ENCODE measurements around the gene TMEM131. TPM values are rescaled to one million over a fixed set of nuclear protein-coding genes. Genes with fewer than 3 reads are reported as not detected.

Gene TMEM131
- total RNA-seq, 4 donors from 2014 or later = 24.1 to 44.6 (median 34.4) TPM

DNA sequence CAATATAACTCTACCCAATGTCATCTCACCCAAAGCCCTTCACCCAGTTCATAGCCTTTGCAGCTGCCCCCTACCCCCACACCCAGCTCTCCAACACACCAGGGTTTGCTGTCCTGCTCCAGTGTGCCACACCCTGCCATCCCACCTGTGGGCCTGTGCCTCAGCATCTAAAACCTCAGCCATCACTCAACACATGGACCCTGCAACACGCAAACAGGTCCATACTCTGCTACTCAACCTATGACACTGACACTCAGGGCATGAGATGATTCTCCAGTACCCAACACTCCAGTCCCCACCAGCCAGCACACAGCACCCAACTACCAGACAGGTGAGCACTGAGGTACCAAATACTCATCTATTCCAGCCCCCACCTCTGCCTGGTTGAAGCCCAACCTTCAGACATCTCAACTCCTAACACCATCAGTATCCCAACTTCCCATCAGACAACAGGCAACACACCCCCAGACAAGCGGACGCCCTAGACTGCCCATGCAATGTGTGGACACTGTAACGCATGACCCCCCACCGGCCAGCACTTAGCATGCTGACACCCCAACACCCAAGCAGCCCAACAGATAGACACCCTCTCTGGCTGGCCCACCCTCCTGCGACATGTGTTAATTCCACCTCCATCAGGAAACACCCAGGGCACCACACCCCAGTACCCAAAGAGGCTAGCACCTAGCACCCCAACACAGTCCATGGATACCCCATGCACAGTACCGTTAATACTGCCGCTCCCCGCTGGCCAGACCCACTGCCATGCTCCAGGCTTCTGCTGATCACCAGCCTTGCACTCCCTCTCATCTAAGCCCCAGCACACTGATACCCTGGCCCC lies 257.3 kb downstream of the TMEM131 start:
- ATAC-seq (ENCODE audit: low FRiP score) = no peak
- TF ChIP-seq, protein P1, sequence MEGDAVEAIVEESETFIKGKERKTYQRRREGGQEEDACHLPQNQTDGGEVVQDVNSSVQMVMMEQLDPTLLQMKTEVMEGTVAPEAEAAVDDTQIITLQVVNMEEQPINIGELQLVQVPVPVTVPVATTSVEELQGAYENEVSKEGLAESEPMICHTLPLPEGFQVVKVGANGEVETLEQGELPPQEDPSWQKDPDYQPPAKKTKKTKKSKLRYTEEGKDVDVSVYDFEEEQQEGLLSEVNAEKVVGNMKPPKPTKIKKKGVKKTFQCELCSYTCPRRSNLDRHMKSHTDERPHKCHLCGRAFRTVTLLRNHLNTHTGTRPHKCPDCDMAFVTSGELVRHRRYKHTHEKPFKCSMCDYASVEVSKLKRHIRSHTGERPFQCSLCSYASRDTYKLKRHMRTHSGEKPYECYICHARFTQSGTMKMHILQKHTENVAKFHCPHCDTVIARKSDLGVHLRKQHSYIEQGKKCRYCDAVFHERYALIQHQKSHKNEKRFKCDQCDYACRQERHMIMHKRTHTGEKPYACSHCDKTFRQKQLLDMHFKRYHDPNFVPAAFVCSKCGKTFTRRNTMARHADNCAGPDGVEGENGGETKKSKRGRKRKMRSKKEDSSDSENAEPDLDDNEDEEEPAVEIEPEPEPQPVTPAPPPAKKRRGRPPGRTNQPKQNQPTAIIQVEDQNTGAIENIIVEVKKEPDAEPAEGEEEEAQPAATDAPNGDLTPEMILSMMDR (IDR thresholded peaks at IDR 0.05) = no peak
- DNase-seq (ENCODE audit: low spot score) = no peak

DNA sequence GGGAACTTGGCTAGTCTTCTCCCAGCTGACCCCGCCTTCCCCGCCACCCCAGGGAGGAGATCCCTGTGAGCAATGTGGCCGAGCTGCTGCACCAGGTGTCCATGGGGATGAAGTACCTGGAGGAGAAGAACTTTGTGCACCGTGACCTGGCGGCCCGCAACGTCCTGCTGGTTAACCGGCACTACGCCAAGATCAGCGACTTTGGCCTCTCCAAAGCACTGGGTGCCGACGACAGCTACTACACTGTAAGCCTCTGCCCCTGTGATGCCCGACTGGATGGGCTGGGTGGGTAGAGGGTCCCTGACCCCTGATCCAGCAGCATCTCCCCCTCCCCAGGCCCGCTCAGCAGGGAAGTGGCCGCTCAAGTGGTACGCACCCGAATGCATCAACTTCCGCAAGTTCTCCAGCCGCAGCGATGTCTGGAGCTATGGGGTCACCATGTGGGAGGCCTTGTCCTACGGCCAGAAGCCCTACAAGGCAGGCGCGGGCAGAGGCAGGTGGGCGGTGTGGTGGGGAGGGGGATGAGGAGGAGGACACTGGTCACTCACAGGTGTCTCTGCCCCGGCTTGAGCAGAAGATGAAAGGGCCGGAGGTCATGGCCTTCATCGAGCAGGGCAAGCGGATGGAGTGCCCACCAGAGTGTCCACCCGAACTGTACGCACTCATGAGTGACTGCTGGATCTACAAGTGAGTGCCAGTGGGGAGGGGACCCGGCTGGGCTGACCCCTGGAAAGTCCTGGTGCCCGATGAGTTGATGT lies 258.1 kb downstream of the TMEM131 start:
- TF ChIP-seq, protein P1 (IDR thresholded peaks at IDR 0.05) = no peak
- ATAC-seq (ENCODE audit: low FRiP score) (no peak), DNase-seq (ENCODE audit: low spot score) (no peak)

DNA sequence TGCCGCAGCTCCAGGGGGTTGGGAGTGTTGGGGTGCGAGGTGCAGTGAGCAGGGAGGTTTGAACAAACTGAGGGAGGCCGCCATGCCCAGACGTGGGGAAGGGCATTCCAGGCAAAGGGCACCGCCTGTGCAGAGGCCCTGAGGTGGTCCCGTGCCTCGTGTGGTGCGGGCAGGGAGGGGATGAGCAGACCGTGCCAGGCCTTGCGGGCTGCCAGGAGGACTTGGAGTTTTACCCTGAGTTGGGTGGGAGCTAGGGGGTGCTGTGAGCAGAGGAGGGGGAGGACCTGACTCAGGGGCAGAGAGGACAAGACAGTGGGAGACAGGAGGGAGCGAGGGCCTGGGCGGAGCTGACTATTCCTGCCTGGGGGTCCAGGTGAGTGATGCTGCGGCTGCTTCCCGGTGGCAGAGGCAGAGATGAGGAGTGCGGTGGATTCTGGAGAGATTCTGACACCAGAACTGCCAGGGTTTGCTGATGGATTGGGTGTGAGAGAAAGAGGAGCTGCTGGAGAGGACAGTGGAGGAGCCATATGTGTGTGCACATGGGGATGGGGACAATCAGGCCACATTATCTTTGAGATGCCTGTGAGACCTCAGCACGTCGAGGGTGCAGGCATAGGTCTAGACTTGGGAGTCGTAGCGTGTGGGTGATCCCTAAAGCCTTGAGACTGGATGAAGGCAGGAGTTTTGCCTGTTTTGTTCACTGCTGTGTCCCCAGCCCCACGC lies 259.0 kb downstream of the TMEM131 start:
- ATAC-seq (ENCODE audit: low FRiP score) = no peak
- no peak for DNase-seq (ENCODE audit: low spot score)

DNA sequence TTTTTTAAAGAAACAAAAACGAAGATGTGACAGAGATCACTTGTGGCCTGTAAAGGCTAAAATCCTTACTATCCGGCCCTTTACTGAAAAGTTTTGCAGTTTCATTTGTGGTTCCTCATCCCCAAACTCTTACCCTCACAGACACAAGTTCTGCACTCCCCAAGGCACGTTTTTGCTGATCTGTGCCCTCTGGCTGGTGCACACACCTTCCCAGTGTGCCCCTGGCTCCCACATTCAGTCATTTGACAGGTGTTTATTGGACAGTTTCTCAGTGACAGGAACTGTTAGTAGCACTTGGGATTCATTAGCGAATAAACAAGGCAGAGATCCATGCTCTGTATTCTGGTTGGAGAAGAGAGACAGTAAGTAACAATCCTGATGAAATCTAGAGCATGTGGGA lies 259.6 kb downstream of the TMEM131 start:
- no peak for ATAC-seq (ENCODE audit: low FRiP score)
- TF ChIP-seq, protein P1 (IDR thresholded peaks at IDR 0.05) = no peak
- no peak for DNase-seq (ENCODE audit: low spot score)

More for the DNA sequence above, 259.0 kb downstream of the TMEM131 start:
- TF ChIP-seq, protein P1 (IDR thresholded peaks at IDR 0.05) = no peak

DNA sequence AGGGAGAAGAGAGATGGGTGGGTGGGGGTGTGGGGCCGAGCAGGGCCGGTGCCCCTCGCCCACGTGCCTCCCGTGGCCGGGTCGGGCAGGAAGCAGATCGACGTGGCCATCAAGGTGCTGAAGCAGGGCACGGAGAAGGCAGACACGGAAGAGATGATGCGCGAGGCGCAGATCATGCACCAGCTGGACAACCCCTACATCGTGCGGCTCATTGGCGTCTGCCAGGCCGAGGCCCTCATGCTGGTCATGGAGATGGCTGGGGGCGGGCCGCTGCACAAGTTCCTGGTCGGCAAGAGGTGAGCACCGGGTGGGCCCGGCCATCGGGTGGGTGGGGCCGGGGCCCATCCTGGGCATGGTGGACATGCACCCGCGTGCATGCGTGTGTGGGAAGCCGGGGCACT lies 260.6 kb downstream of the TMEM131 start:
- TF ChIP-seq, protein P1 (IDR thresholded peaks at IDR 0.05) = no peak
- ATAC-seq (ENCODE audit: low FRiP score) (no peak), DNase-seq (ENCODE audit: low spot score) (no peak)

DNA sequence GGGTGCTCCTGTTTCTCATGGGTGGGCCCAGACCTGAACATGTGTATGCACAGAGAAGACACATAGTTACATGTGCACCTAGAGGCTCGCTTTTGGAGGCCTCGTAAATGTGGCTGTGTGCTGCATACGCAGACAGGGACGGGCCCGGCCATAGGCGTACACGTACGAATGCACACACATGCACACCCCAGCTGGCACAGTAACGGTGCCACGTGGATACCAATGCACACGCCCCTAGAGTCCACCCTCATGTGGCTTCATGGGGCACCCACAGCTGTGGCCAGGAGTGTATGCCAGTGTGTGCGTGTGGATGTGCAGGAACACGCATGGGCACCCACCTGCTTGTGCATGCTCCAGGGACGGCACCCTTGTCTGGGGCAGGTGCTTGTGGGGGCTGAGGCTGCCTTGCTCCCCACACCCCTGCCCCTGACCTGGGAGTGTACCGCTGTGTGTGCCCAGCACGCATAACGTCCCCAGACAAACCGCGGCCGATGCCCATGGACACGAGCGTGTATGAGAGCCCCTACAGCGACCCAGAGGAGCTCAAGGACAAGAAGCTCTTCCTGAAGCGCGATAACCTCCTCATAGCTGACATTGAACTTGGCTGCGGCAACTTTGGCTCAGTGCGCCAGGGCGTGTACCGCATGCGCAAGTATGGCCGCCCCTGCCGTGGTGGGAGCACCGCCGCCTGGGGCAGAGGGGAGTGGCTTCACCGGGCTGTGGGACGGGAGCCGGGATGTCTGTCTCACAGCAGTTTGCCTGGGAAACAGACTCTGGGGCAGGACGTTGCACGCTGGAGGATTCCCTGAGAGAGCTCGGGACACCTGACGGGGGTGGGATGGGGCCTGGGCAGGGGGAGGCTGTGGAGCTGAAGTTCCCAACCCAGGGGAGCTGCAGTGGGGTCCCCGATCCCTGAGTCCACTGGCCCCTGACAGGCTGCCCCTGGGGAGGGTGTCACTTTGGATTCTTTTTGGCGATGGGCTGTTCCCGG lies 261.4 kb downstream of the TMEM131 start:
- no peak for DNase-seq (ENCODE audit: low spot score)
- TF ChIP-seq, protein P1 (IDR thresholded peaks at IDR 0.05) = no peak
- ATAC-seq (ENCODE audit: low FRiP score) = no peak

Measured in omental fat pad (tissue), 4 donors.